DND-41 (cell line): ENCODE results near the gene NIPAL3.

Experiments used
- ATAC-seq: fragments of 200-7000 bp; cut with Tn5 transposase; 3 replicates; pipeline ENCODE4 v1.9.1; 2021; ENCODE audit warnings: low read depth; ENCODE audit not compliant: insufficient read depth
- DNase-seq: peaks from one replicate; pipeline ENCODE4 v3.0.0-alpha.2; 2020
- H2AFZ ChIP-seq: 2 replicates; pipeline ENCODE4 v1.6.0; 2012; ENCODE audit warnings: low read depth, low read length
- H3K27ac ChIP-seq: 2 replicates; pipeline ENCODE4 v1.5.1; 2012; ENCODE audit warnings: low read length, inconsistent platforms
- H3K27me3 ChIP-seq: fragments of 200-600 bp; sonication (generic); 2 replicates; pipeline ENCODE4 v1.6.0; 2012; ENCODE audit warnings: low read length, mild to moderate bottlenecking, inconsistent platforms; ENCODE audit not compliant: insufficient read depth, poor library complexity
- H3K36me3 ChIP-seq: 2 replicates; pipeline ENCODE4 v1.5.1; 2012; ENCODE audit warnings: low read length, inconsistent platforms; ENCODE audit not compliant: insufficient read depth
- H3K4me1 ChIP-seq: 2 replicates; pipeline ENCODE4 v1.5.1; 2012; ENCODE audit warnings: mild to moderate bottlenecking, low read length; ENCODE audit not compliant: insufficient read depth
- H3K4me2 ChIP-seq: 2 replicates; pipeline ENCODE4 v1.6.0; 2012; ENCODE audit warnings: mild to moderate bottlenecking, moderate library complexity, low read length, inconsistent platforms; ENCODE audit not compliant: insufficient read depth
- H3K4me3 ChIP-seq, 2 experiments: fragments of 200-600 bp in 1 of 2; shearing (Covaris generic) in 1 of 2; 2 replicates each; pipeline ENCODE4 v1.5.1; 2012 to 2016; ENCODE audit warnings: inconsistent platforms in 2 of 2, low read length in 2 of 2, mild to moderate bottlenecking in 2 of 2, low read depth in 1 of 2, moderate library complexity in 1 of 2
- H3K79me2 ChIP-seq: 2 replicates; pipeline ENCODE4 v1.6.0; 2012; ENCODE audit warnings: low read length, inconsistent platforms; ENCODE audit not compliant: insufficient read depth
- H3K9ac ChIP-seq: 2 replicates; pipeline ENCODE4 v1.6.0; 2012; ENCODE audit warnings: low read depth, mild to moderate bottlenecking, inconsistent platforms, low read length, moderate library complexity
- H3K9me3 ChIP-seq: 2 replicates; pipeline ENCODE4 v1.5.1; 2012; ENCODE audit warnings: low read length, moderate library complexity, mild to moderate bottlenecking, inconsistent platforms; ENCODE audit not compliant: insufficient read depth, severe bottlenecking
- H4K20me1 ChIP-seq: 2 replicates; pipeline ENCODE4 v1.6.0; 2012; ENCODE audit warnings: low read length; ENCODE audit not compliant: insufficient read depth
- EZH2 ChIP-seq: IDR thresholded peaks from 3 replicates; pipeline ENCODE4 v1.6.1; 2012; ENCODE audit warnings: borderline replicate concordance, low read depth, mild to moderate bottlenecking, moderate library complexity, low read length, inconsistent platforms; ENCODE audit not compliant: severe bottlenecking
- TF ChIP-seq, protein P1 (sequence below): IDR thresholded peaks from 2 replicates; pipeline ENCODE4 v1.5.1; 2012; ENCODE audit warnings: borderline replicate concordance, low read length, moderate library complexity, mild to moderate bottlenecking; ENCODE audit not compliant: poor library complexity, severe bottlenecking; ENCODE audit errors: extremely low read depth

NIPAL3 gene

DNA sequence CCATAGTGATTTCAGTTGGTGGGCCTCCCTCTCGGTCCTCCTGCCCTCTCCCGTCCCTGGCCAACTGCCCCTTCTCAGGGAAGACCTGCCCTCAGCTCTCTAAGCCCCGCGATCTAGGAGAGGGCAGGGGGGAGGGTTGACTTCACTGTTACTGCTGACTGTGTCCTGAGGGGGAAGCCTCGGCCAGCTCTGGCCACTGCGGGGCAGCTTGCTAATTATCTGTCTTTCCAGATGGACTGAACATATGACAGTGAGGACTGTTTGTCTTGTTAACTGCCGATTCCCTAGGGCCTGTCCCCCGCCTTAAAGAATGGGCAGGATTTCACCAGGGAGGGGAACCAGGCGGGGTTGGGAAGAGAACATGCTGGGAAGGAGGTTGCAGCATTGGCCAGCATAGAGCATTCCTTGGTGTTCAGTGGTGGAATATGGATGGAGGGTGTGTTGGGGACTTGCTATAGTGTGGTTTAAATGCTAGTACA lies 22.9 kb downstream of the NIPAL3 start:
- Histone ChIP-seq H3K27me3 (no peaks in the 10 kb centered on the region), H3K4me3 (no peak overlapping the region), H3K4me1 (no peaks in the 10 kb centered on the region), H3K79me2 (no peaks in the 10 kb centered on the region), H3K9ac (no peak overlapping the region), H4K20me1 (no peaks in the 10 kb centered on the region; the same call in 1 of the 2 replicates), H2AFZ (no peak overlapping the region), H3K36me3 (no peaks in the 10 kb centered on the region; the same call in 1 of the 2 replicates), H3K27ac (no peak overlapping the region), H3K4me2 (no peak overlapping the region), H3K9me3 (no peaks in the 10 kb centered on the region)
- TF ChIP-seq, protein P1, sequence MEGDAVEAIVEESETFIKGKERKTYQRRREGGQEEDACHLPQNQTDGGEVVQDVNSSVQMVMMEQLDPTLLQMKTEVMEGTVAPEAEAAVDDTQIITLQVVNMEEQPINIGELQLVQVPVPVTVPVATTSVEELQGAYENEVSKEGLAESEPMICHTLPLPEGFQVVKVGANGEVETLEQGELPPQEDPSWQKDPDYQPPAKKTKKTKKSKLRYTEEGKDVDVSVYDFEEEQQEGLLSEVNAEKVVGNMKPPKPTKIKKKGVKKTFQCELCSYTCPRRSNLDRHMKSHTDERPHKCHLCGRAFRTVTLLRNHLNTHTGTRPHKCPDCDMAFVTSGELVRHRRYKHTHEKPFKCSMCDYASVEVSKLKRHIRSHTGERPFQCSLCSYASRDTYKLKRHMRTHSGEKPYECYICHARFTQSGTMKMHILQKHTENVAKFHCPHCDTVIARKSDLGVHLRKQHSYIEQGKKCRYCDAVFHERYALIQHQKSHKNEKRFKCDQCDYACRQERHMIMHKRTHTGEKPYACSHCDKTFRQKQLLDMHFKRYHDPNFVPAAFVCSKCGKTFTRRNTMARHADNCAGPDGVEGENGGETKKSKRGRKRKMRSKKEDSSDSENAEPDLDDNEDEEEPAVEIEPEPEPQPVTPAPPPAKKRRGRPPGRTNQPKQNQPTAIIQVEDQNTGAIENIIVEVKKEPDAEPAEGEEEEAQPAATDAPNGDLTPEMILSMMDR = no peak
- no peak for DNase-seq
- ATAC-seq = no peak

DNA sequence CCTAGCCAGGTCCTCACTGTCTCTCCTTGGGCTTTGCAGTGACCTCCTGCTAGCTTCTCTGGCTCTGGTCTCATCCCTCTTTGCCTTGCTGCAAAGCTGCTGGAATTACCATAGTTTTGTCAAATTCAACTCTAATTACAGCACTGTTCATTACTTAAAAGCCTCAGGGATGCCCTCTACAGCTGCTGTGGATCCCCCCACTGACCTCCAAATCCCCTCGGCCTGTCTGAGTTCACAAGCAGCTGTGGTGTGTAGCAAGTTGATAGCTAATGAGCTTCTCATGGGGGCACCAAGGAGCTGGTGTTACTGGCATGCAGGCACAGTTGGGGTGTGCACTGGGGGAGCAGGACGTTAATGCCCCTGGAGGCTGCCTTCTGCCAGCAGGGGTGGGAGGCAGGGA lies 24.8 kb downstream of the NIPAL3 start:
- H3K27me3 ChIP-seq = no peaks in the 10 kb centered on the region
- H3K9ac ChIP-seq = no peak overlapping the region
- ATAC-seq = no peak
- DNase-seq = no peak
- no peak overlapping the region for H3K4me3 ChIP-seq
- no peak for TF ChIP-seq EZH2
- TF ChIP-seq, protein P1 = no peak
- no peaks in the 10 kb centered on the region for H3K4me1 ChIP-seq
- peaks cover 4% of the 10 kb centered on the region; the same call in 1 of the 2 replicates for H3K36me3 ChIP-seq
- no peaks in the 10 kb centered on the region for H3K9me3 ChIP-seq
- H4K20me1 ChIP-seq = no peaks in the 10 kb centered on the region; the same call in 1 of the 2 replicates
- H2AFZ ChIP-seq = no peak overlapping the region
- no peaks in the 10 kb centered on the region for H3K79me2 ChIP-seq
- H3K4me2 ChIP-seq = no peak overlapping the region
- H3K27ac ChIP-seq = no peak overlapping the region

DNA sequence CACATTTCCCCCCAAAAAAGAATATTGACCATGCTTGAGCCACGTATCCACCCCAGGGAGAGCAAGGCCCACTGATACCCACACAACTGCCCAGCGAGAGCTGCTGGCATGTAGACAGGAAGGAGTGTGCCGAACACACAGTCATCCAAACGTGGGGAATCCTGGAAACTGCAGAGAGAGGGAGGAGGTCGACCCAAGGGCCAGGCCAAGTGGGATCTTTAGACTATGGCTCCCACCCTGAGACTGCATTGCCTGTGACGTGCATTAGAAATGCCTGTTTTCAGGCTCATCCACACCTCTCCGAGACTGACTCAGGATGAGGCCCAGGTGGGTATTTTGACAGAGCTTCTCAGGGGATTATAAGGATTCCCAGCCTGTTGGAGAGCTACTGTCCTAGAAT lies 25.9 kb downstream of the NIPAL3 start:
- TF ChIP-seq, protein P1 = no peak
- no peak for TF ChIP-seq EZH2

More for the DNA sequence above, 25.9 kb downstream of the NIPAL3 start:
- Histone ChIP-seq H3K9ac (no peak overlapping the region), H3K4me2 (no peak overlapping the region), H3K27me3 (no peaks in the 10 kb centered on the region), H3K4me3 (no peak overlapping the region), H3K36me3 (peaks cover 5% of the 10 kb centered on the region; the same call in 1 of the 2 replicates), H4K20me1 (no peaks in the 10 kb centered on the region; the same call in 1 of the 2 replicates), H2AFZ (no peak overlapping the region), H3K4me1 (no peaks in the 10 kb centered on the region), H3K27ac (no peak overlapping the region), H3K9me3 (no peaks in the 10 kb centered on the region), H3K79me2 (no peaks in the 10 kb centered on the region)
- ATAC-seq (no peak), DNase-seq (no peak)
